Measurements from ENCODE around the gene FSIP1. TPM values are rescaled to one million over a fixed set of nuclear protein-coding genes. Genes with fewer than 3 reads are reported as not detected.

FSIP1 gene
- total and polyA plus RNA-seq, 11 donors, result 0.28 to 3.7 (median 0.97) TPM; not detected in 1

DNA sequence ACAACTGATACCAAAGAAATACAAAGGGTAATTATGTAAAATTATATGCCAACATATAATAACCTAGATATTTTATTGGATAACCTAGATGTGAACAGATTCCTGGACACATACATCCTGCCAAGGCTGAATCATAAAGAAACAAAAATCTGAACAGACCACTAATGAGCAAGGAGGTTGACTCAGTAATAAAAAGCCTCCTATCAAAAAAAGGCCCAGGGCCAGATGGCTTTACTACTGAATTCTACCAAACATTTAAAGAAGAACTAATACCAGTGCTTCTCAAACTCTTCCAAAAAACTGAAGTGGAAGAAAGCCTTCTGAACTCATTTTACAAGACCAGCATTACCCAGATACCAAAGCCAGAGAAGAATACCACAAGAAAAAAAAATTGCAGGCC, 169.4 kb downstream of the FSIP1 start:
- no peak for DNase-seq
- intact Hi-C loops (cut with DNase I), result no loop called here

DNA sequence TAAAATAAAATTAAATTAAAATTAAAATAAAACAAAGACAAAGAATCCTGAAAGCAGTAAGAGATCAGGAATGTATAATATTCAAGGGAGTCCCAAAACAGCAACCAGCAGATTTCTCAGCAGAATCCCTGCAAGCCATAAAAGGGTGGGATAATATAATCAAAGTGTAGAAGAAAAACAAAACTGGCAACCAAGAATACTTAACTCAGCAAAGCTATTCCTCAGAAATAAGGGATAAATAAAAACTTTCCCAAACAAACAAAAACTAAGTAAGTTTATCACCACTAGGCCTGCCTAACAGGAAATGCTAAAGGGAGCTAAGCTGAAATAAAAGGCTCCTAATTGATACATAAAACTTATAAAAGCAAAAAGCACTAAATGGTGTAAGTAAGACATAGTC, 172.0 kb downstream of the FSIP1 start:
- intact Hi-C loops (cut with DNase I), result no loop called here
- DNase-seq (no peak), ATAC-seq (no peak)
- H3K4me3 ChIP-seq, result no peak overlapping the region
- H3K9me3 ChIP-seq, result peaks cover 0 to 61% (median 29%) of the 10 kb centered on the region in 12 donors
- peaks cover 0 to 6% (median 0%) of the 10 kb centered on the region in 12 donors for H3K4me1 ChIP-seq
- TF ChIP-seq POLR2A (IDR thresholded peaks at IDR 0.05), result no peak
- TF ChIP-seq, protein P1, sequence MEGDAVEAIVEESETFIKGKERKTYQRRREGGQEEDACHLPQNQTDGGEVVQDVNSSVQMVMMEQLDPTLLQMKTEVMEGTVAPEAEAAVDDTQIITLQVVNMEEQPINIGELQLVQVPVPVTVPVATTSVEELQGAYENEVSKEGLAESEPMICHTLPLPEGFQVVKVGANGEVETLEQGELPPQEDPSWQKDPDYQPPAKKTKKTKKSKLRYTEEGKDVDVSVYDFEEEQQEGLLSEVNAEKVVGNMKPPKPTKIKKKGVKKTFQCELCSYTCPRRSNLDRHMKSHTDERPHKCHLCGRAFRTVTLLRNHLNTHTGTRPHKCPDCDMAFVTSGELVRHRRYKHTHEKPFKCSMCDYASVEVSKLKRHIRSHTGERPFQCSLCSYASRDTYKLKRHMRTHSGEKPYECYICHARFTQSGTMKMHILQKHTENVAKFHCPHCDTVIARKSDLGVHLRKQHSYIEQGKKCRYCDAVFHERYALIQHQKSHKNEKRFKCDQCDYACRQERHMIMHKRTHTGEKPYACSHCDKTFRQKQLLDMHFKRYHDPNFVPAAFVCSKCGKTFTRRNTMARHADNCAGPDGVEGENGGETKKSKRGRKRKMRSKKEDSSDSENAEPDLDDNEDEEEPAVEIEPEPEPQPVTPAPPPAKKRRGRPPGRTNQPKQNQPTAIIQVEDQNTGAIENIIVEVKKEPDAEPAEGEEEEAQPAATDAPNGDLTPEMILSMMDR (IDR thresholded peaks at IDR 0.05), result no peak
- H3K27me3 ChIP-seq, result no peaks in the 10 kb centered on the region
- H3K36me3 ChIP-seq, result no peaks in the 10 kb centered on the region
- H3K27ac ChIP-seq, result no peak overlapping the region

More for the DNA sequence above, 169.4 kb downstream of the FSIP1 start:
- no peaks in the 10 kb centered on the region for H3K36me3 ChIP-seq
- H3K4me3 ChIP-seq, result no peak overlapping the region
- peaks cover 0 to 3% (median 0%) of the 10 kb centered on the region in 12 donors for H3K4me1 ChIP-seq
- TF ChIP-seq, protein P1 (IDR thresholded peaks at IDR 0.05), result no peak
- TF ChIP-seq POLR2A (IDR thresholded peaks at IDR 0.05), result no peak
- H3K9me3 ChIP-seq, result peaks cover 0 to 61% (median 29%) of the 10 kb centered on the region in 12 donors
- H3K27ac ChIP-seq, result no peak overlapping the region
- no peak for ATAC-seq
- H3K27me3 ChIP-seq, result no peaks in the 10 kb centered on the region

DNA sequence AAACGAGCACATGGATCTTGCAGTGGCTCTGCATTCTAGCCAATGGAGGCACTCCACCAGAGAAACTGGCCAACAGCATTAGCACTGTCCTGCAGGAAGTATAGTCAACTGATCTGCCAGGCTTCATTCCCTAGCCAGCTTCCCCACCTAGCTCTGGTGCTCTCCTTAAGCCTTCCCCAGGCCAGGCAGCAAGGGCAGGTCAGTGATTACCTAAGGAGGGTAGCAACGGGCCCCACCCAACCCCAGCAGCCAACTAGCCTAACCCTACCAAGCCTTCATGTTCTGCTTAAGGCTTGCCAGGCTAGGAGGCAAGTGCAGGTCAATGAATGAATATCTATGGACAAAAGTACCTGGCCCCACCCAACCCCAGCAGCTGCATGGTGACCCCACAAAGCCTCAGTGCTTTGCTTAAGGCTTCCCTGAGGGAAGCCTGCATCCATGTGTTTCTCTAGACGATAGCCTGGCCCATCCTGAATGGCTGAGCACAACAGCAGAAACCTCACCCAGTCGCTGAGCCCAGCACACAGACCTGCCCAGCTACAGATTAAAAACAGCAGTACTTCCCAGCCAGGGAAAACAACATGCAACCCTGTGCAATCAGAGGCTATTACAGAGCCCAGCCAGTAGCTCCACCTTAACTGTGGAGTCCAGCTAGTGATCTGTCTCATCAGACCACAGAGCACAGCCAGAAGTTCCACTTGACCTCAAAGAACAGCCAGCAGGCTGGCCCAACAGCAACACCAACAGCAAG, 173.3 kb downstream of the FSIP1 start:
- no peaks in the 10 kb centered on the region for H3K27me3 ChIP-seq
- ATAC-seq (no peak), DNase-seq (no peak)
- no peak overlapping the region for H3K27ac ChIP-seq
- WGBS, 4 donors, result 65 to 87% (median 83%) methylated on average over 2 to 4 of the region's 4 CpGs
- peaks cover 0 to 6% (median 0%) of the 10 kb centered on the region in 12 donors for H3K4me1 ChIP-seq
- H3K4me3 ChIP-seq, result no peak overlapping the region
- peaks cover 0 to 50% (median 26%) of the 10 kb centered on the region in 12 donors for H3K9me3 ChIP-seq
- no peak for TF ChIP-seq POLR2A (IDR thresholded peaks at IDR 0.05)
- TF ChIP-seq, protein P1 (IDR thresholded peaks at IDR 0.05), result no peak
- H3K36me3 ChIP-seq, result no peaks in the 10 kb centered on the region
- intact Hi-C loops (cut with DNase I), result loop anchor here in 1 of 10 donors (10.0 kb wide), 1 partner anchor 55 kb away; no protein-coding TSS in a partner anchor

DNA sequence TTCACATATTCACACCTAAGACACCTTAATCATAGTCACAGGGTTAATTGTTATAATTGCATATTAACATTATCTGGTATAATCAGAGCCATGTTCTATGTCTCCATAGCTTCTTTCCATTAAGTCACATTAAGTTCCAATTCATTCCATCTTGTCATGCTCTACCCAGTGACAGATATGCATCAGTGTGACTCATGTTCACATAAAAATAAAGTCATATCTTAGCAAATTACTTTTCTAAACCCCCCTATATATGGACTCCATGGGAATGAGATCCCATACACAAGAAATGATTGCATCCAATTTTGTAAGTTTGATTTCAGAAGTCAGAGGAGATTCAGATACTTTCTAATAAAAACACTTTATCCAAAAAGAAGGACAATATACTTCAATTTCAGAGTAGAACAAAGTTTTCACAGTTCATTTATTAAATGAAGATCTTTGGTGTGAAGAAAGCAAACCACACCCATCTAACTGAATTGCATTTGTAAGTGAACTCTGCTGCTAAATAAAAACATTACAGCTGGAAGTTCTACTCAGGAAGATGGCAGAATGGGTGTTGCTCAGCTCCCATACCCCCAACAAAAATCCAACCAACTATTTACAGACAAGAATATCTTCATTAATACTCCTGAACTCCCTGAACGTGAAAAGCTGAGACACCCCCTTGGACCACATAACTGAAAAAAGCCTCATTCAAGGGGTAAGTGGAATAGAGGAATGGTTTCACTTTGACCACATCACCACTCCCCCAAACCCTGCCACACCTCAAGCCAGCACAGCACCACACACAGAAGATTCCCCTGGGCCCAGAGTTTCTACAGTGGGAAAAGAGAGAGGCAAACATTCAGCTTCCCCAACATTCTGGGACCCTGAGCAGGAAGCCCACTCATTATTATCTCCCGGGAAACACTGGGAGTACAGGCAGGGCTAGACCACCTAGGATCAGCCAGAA, 174.2 kb downstream of the FSIP1 start:
- ATAC-seq (no peak), DNase-seq (no peak)
- Histone ChIP-seq H3K4me1 (peaks cover 0 to 6% (median 0%) of the 10 kb centered on the region in 12 donors), H3K27me3 (no peaks in the 10 kb centered on the region), H3K27ac (no peak overlapping the region), H3K4me3 (no peak overlapping the region), H3K36me3 (no peaks in the 10 kb centered on the region), H3K9me3 (peaks cover 0 to 41% (median 22%) of the 10 kb centered on the region in 12 donors)
- intact Hi-C loops (cut with DNase I), result loop anchor here in 1 of 10 donors (10.0 kb wide), 1 partner anchor 56 kb away; no protein-coding TSS in a partner anchor
- TF ChIP-seq, protein P1 (IDR thresholded peaks at IDR 0.05), result no peak
- 87 to 92% (median 91%) methylated on average over 2 of the region's 2 CpGs for WGBS, 4 donors
